Measurements from ENCODE around the gene TRIM66.
"Not testable (repeated sequence)": the region's sequence is repeated elsewhere in the genome, so short reads cannot be mapped to it uniquely, and the experiment has no call there.

TRIM66 gene

DNA sequence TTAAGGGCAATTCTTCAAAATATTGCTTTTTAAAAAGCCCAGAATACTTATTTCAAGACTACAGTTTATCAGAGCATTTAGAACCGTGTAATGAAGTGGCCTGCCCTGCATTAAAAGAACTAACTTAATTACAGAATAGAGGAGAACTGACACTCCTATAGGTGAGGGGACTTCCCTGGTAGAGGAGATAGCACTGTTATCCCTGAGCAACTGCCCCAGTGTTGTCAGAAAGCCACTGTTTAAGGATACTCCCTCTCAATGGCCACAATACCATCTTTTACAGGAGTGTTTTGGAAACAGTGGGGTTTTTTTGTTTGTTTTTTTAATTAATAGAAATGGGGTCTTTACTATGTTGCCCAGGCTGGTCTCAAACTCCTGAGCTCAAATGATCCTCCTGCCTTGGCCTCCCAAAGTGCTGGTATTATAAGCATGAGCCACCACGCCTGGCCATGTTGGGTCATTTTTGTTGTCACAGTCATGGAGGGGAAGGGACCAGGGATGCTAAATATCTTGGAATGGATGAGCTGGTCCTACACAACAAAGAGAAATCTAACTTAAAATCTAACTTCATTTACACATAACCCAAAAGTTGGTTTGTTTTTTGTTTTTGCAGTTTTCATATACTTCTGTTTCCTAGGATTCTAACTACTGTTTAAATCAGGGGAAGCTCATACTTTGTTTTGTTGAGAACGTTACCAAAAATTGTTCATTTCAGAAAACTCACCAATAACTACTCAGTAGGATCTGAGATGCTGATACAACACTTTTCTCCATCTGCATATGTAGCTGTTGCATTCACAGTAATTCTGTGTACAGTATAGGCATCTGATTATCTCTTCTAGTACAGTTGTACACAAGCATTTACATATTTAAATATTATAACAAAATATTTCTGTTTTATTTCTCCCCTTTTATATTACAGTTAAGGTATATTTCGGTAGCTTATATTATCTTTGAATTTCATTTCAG lies 8.2 kb upstream of the TRIM66 start:
- no peak for DNase-seq

DNA sequence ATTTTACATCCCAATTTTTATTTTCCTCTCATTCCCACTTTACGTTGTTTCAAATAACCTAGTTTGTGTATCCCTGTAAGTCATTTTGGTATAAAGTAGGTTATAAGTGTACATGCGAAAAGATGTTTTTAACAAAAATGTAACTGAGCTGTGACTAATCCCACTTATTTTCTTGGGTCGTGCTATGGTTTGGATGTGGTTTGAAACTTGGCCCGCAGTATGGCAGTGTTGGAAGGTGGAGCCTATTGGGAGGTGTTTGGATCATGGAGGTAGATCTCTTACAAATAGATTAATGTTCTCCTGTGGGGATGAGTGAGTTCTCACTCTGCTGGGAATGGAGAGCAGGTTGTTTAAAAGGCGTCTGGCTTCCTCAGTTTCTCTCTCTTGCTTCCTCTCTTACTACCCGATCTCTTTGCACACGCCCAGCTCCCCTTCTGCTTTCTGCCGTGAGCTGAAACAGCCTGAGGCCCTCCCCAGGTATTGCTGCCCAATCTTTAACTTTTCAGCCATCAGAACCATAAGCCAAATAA lies 7.3 kb upstream of the TRIM66 start:
- DNase-seq, result no peak

GRCh38 chr11:8688414-8689362 lies 6.2 kb upstream of the TRIM66 start:
- peak; percentile 95 to 97 for DNase-seq

DNA sequence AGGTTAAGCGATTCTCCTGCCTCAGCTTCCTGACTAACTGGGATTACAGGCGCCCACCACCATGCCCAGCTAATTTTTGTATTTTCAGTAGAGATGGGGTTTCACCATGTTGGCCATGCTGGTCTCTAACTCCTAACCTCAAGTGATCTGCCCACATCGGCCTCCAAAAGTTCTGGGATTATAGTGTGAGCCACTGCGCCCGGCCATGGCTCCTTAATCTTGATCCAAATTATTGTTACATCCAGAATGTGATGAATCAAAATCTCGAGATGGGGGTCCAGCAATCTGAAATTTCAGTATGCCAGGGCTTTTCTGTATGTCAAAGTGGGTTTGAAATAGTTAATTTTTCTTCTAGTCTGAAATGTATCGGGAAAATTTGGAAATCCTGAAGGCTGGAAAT lies 3.9 kb upstream of the TRIM66 start:
- DNase-seq, result no peak

DNA sequence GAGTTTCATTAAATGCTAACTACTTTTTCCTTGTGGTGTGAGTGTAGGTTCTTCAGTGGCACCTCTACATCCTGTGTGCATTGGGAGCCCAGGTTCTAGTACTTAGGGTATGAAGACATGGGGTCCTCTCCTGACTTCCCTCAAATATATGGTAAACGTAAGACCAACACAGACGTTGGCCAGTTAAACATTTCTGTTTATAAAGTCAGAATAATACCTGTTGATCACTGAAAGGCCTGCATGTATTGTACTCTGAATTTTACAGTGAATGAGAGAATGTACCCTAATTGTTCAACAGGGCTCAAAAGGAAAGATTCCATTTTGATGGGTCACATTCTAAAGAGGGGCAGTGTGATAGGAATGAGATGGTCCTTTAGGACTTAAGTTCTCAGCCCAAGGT lies 3.4 kb upstream of the TRIM66 start:
- no peak for DNase-seq

DNA sequence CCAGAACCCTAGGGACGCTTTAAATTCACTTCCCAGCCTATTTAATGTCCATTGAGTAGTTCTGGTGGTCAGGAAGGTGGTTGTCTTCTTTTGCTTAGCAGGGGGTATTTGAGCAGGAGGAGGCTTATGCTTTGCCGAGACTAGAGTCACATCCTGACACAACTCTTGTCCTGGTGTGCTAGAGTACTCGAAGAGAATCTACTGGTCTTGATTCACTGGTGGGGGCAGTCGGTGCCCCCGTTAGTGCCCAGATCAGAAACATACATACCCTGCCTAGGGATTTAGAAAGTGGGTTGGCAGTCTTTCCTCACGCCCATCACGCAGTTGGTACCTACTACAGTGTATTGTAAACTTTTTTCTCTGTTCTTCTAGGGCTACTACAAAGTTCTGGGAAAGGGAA lies 2.8 kb upstream of the TRIM66 start:
- no peak for DNase-seq

DNA sequence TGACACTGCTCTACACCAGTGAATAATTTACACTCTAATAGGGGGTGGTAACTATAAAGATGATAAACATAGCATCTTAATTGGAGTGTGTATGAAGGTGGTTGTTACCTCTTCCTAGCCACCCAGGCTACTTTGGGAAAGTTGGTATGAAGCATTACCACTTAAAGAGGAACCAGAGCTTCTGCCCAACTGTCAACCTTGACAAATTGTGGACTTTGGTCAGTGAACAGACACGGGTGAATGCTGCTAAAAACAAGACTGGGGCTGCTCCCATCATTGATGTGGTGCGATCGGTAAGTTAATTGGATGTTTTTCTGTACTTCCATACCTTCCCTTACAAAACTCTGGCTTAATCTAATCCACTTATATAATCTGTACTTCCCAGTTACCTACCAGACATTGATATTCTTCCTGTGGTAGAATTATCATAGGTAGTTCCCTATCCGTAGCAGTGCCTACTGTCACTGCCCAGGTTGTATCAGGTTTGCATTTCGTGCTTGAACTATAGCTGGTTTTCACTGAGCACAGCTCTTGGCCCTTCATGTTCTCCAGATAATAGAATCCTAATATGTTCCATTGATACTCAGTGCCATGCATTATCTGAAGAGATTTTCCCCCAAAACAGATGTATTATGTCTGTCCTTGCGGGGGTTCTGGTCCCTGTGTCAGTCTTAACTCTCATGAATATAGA lies 2.3 kb upstream of the TRIM66 start:
- no peak for DNase-seq

DNA sequence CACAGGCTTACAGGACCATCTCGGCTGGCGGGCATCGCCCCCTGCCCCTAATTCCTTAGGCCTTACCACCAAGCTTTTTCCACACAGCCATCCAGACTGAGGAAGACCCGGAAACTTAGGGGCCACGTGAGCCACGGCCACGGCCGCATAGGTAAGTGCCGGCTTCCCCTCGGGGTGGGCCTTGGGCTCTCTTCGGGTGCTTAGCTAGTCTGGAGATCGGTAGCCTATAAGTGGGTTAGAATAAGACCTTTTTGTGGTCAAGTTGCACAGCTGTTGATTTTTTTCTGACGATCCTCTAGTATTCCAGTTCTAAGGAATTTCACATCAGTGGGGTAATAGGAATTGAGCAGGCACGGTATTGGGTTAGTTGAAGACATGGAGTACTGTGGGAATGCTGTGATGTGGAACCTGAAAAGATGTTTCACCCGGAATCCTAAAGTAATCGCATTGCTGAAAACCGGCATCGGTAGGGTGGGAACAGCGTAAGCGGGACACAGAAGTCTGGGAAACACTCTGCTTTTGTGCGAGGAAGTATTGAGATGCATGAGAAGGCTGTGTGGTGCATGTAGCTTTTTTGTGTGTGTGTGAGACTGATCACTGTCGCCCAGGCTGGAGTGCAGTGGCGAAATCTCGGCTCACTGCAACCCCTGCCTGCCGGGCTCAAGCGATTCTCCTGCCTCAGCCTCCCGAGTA lies 796 bp upstream of the TRIM66 start:
- no peak for DNase-seq

GRCh38 chr11:8681837-8682302 lies 595 bp downstream of the TRIM66 start:
- no peak for DNase-seq

DNA sequence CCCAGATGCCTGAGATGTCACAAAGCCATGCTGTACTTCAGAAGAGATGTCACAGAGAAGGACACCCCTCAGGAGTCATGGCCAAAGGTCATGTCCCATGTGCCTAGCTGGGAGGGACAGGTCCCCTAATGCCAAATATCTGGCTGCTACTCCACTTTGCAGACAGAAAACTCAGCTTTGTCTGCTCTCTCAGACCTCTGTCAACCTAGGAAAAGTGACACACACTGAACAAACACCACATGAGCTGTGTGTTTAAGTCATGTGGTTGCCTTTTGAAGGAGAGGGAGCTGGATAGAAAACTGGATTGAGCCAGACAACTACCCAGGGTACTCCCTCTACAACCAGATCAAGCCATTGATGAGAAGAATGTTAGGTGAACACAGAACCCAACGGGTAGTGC lies 3.5 kb downstream of the TRIM66 start:
- no peak for DNase-seq

- no peak for DNase-seq
These were observed 6.0 kb downstream of the TRIM66 start for GRCh38 chr11:8676458-8676857.

DNA sequence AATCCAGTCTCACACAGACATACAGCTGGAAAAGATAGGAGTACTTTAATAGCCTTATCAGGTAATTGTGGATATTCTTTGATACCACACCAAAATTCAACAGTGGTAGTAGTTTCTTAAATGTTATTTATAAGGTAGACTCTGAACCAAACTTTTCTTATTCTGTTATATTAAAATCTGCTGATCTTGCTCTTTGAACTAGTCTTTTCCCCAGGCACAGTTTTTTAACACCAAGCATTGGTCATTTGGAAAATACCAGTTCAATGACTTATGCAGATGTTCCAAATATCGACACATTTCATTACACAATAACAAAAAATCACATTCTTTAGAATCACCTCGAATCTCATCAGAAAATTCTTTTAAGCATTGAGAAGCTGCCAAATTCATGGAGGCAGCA lies 7.6 kb downstream of the TRIM66 start:
- no peak for DNase-seq

DNA sequence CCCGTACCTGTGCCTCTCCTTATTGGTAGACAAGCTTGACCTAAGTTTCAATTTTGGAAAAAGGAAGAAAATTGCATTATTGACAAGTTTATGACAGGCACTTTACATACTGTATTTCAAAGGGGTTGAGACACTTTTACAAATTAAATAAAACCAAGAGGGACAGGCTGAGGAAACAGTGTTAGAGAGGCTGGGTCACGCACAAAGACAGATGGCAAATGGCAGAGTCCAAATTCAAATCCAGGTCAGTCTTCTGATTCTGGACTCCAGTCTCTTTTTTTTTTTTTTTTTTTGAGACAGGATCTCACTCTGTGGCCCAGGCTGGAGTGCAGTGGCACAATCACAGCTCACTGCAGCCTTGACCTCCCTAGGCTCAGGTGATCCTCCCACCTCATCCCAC lies 10.1 kb downstream of the TRIM66 start:
- no peak for DNase-seq

DNA sequence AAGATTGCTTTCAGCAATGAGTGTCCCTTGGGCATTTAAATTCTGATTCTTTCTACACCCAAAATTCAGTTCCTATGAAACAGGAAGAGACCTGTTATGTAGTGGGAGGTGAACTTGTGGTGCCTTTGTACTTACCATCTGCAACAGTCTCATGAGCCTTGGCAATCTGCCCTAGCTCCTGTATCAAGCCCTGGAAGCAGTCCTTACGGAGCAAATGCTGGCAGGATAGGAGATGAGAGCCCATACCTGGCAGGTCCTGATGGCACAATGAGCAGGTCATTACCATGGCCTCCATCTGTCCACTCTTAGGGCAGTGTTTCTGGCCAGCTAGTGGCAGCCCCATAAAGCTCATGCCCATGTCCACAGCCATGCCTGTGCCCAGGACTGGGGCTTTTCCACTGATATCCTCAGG lies 10.8 kb downstream of the TRIM66 start:
- no peak for DNase-seq

GRCh38 chr11:8671193-8671612 lies 11.3 kb downstream of the TRIM66 start:
- peak; percentile 19 to 82 for DNase-seq

DNA sequence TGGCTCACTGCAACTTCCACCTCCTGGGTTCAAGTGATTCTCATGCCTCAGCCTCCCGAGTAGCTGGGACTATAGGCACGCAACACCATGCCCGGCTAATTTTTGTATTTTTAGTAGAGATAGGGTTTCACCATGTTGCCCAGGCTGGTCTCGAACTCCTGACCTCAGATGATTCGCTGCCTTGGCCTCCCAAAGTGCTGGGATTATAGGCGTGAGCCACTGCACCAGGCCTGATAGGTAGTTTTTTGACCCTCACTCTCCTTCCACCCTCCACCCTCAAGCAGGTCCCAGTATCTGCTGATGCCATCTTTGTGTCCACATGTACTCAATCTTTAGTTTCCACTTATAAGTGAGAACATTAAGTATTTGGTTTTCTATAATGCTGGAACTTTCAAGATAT lies 12.4 kb downstream of the TRIM66 start:
- not testable (repeated sequence) for DNase-seq

GRCh38 chr11:8665222-8665621 lies 17.2 kb downstream of the TRIM66 start:
- no peak for DNase-seq

DNA sequence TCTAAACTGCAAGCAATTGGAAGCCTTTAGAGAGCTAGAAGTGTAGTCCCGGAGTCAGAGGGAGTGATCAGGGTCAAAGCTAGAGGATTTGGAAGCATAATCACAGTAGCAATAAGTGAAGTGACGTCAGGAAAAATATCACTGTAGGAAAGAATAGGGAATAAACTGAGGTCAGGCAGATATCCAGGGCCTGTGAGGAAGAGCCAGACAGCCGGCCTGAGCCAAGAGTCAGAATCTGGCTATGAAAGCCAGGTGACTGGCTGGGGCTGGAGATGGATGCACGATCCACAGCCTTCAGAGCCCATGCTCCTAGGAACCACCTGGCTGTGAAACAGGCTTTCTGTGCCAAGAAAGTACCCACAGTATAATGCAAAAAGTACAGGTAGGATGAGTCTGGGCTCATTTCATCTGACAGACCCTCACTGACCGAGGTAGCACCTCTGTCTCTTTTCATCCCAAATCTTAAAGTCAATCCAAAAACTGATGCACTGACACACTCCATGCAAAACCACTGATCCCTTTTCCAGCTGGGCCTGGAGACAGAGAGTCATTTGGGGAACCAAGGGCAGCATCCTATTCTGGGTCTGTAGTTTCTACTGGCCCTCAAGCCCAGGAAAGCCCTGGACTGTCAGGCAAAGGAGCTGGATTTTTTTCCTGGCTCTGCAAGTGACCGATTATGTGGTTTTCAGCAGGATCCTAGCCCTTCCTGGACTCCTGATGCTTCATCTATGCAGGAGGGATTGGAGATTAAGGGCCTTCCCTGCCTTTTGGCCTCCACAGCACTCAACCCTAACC lies 21.3 kb downstream of the TRIM66 start:
- no peak for DNase-seq

GRCh38 chr11:8658321-8659057 lies 24.0 kb downstream of the TRIM66 start:
- DNase-seq, result no peak

- no peak for DNase-seq
These were observed 26.2 kb downstream of the TRIM66 start for GRCh38 chr11:8656291-8656690.

All from hippocampal formation (tissue), 2 donors.